OCI-M1 (cell line): Measurements from ENCODE around the gene SNRNP70.

Source experiments
- DNase-seq: peaks from one replicate; lab custom pipeline; 2025; lab: John Stamatoyannopoulos, UW

SNRNP70 gene

DNA sequence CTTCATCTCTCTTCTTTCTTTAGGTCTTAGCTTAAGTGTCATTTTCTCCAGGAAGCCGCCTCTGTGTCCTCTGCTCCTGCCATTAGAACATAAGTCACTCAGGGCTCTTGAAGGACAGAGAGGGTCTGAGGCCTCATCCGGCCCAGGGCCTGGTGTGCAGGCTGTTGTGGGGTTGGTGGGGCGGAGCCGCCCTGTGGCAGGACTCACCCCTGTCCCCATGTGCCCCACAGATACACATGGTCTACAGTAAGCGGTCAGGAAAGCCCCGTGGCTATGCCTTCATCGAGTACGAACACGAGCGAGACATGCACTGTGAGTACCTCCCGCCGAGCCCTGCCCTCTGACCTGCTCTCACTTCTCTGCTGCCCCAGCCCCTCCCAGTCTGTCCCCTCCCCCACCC lies 15.9 kb downstream of the SNRNP70 start:
- no peak for DNase-seq

DNA sequence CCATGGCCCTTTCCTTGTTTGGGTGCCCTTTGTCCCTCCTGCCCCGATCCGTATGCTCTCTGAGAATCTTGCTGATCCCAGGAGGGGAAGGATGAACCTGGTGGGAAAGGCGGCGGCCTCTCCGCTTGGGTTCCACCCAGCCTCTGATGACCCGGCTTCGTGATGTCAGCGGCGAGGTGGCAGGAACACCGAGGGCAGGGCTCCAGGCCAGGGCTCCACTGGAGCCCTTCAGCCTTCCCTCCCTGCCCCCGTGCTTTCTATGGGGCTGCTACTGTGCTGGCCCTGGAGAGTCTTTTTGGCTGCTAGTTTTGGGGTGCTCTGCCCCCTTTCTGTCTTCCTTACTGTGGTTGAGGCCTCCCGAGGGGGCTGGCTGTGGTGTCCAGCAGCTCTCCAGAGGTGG lies 17.1 kb downstream of the SNRNP70 start:
- DNase-seq: no peak

DNA sequence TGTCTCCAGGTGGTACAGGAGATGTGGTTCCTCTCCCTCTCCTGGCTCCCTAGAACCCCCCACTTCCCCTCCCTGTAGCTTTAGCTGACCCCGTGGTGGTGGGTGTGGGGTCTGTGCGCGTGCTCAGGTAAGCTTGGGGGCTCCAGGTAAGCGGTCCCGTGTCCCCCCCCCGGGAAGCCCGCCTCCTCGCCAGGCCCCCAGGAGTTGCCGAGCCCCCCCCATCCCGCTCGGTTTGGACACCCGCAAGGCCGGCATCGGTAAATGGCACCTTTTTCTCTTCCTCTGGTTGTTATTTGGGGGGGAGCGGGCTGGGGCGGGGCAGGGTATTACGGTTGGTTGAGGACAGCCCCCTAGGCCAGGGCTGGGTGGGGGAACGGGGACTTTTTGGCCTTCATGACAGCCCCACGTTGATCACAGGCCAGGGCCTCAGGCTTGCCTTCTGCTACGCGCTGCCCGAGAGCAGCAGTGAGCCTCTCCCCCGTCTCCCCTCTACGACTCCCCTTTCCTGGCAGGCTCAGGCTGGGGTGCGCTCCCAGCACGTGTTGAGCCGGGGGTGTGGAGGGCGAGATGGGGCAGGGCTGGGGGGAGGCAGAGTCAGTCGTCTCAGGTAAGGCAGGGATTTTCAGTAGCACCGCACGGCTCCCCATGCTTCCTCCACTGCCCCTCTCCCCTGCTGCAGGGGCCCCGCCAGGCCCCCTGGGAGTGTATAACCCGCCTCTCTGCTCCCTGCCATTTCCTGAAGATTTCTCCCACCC lies 18.3 kb downstream of the SNRNP70 start:
- DNase-seq: no peak

DNA sequence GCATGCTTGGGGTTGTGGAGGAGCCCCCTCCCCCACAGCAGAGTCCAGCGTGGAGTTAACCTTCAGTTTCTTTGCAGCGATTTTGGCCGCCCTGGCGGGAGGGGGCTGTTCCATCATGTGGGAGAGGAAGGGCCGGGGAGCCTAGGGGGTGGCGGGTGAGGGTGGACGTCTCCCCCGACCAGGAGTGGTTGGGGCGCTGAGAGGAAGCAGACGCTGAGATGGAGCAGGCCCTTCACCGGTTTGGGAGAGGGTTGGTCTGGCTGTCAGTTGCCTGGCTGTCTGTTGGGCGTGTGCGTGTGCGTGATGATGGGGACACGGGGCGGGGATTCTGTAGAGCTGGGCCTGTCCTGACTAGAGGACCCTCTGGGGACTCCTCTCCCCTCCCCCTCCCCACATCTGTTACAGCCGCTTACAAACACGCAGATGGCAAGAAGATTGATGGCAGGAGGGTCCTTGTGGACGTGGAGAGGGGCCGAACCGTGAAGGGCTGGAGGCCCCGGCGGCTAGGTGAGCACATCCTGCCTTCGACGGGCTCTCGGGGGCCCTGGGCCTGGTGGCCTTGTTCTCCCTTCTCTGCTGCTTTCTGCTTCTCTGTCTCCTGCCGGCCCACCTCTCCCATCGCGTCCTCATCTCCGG lies 19.1 kb downstream of the SNRNP70 start:
- no peak for DNase-seq

DNA sequence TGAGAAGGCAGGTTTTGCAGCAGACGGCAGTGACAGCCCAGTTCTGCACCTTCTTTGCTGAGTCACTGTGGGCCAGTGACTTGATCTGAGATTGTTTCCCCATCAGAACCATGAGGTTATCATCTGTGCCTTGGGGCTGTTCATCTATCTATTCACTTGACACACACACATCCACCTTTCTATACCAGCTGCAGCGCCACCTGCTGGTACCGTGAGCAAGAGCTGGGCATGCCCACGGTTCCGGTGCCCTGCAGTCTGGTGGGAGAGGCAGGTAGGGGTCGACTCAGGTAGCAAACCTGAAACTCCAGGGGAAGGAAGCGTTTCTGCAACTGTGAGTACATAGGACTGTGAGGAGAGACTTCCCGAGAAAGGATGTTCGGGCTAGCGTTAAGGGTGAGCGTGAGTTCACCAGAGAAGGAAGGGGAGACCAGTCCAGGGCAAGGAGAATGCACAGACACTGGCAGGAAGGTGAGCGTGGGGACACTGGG lies 21.4 kb downstream of the SNRNP70 start:
- DNase-seq: peak; percentile 72

DNA sequence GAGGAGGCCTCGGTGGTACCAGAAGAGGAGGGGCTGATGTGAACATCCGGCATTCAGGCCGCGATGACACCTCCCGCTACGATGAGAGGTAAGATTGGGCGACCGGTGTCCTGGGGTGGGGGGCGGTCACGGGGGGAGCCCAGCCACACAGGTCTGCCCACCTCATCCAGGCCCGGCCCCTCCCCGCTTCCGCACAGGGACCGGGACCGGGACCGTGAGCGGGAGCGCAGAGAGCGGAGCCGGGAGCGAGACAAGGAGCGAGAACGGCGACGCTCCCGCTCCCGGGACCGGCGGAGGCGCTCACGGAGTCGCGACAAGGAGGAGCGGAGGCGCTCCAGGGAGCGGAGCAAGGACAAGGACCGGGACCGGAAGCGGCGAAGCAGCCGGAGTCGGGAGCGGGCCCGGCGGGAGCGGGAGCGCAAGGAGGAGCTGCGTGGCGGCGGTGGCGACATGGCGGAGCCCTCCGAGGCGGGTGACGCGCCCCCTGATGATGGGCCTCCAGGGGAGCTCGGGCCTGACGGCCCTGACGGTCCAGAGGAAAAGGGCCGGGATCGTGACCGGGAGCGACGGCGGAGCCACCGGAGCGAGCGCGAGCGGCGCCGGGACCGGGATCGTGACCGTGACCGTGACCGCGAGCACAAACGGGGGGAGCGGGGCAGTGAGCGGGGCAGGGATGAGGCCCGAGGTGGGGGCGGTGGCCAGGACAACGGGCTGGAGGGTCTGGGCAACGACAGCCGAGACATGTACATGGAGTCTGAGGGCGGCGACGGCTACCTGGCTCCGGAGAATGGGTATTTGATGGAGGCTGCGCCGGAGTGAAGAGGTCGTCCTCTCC lies 22.6 kb downstream of the SNRNP70 start:
- no peak for DNase-seq

DNA sequence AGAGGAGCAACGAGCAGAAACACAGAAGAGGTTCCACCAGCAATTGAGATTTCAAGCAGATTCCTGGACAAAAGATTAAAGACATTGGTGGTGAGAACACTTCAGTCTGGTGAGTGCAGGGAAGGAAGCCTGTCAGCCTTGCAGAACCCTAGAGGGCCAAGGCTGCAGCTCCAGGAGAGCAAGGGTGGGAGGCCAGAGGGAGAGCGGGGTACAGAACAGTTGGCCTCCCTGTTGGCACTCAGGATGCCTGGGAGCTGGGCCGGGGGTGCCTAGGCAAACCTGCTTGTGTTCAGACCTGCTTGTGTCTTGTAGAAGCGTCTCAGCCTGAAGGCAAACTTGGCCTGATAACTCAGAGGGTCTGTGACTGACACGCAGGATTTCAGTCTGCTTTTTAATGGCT lies 23.8 kb downstream of the SNRNP70 start:
- no peak for DNase-seq

DNA sequence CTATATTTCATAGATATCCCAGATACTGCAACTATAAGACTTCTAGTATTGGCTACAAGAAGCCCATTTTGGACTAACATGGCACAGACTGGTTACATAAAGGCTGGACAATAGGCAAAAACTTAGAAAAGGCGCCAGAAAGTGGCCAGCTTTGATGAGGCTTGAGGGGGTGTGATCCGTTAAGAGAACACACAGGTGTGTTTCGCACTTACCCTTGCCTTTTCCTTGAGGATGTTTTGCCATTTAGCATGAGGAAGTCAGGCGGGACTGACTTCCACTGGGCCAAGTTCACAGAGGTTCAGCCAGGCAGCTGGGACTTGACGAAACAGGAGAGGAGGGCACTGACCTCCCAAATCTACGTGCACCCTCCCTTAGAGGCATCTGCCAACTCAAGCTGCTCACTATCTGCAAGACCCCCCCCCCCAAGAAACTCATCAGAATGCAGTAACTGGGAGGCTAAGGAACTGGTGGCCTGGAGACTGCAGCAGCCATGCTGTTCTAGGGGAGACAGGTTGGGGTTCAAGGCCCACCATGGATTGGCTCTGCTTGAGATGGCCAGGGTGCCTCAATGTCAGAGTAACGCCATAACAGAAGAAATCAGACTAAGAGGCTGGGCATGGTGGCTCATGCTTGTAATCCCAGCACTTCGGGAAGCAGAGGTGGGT lies 24.4 kb downstream of the SNRNP70 start:
- no peak for DNase-seq

DNA sequence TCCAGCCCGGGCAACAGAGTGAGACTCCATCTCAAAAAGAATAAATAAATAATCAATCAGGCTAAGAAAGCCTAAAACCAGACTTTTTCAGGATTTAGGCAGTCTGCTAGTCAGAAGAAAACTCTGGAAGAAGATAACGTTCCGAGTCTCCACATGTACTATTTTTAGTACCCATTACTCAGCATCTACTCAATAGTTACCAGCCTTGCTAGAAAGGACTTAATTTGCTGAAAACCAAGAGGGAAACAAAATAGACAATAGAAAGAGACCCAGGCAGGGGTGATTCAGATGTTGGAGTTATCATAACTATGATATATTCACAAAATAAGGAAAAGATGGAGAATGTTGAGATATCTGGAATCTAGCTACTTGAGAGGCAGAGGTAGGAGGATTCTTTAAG lies 25.3 kb downstream of the SNRNP70 start:
- peak; percentile 35 for DNase-seq

DNA sequence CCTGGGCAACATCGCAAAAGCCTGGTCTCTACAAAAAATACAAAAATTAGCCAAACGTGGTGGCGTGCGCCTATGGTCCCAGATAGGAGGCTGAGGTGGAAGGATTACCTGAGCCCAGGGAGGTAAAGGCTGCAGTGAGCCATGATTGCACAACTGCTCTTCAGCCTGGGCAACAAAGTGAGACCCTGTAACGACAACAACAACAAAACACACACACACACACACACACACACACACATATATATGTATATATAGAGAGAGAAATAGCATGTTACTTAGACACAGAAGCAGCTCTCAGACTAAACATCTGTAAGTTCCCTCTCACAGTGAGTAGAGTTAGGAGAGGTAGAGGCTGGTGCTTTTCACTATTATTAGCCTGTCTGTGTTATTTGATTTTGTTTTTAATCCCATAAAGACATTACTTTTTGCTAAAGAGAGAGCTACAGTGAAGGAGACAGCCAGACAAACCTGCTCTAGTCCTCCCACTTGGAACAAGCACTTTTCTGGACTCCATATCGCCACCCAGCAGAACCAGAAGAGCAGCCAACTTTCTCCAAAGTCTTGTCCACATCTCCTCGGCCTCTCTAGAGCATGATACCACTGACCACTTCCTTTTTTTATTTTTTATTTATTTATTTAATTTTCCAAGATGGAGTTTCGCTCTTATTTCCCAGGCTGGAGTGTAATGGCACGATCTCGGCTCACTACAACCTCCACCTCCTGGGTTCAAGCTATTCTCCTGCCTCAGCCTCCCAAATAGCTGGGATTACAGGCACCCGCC lies 26.2 kb downstream of the SNRNP70 start:
- peak; percentile 70 for DNase-seq

DNA sequence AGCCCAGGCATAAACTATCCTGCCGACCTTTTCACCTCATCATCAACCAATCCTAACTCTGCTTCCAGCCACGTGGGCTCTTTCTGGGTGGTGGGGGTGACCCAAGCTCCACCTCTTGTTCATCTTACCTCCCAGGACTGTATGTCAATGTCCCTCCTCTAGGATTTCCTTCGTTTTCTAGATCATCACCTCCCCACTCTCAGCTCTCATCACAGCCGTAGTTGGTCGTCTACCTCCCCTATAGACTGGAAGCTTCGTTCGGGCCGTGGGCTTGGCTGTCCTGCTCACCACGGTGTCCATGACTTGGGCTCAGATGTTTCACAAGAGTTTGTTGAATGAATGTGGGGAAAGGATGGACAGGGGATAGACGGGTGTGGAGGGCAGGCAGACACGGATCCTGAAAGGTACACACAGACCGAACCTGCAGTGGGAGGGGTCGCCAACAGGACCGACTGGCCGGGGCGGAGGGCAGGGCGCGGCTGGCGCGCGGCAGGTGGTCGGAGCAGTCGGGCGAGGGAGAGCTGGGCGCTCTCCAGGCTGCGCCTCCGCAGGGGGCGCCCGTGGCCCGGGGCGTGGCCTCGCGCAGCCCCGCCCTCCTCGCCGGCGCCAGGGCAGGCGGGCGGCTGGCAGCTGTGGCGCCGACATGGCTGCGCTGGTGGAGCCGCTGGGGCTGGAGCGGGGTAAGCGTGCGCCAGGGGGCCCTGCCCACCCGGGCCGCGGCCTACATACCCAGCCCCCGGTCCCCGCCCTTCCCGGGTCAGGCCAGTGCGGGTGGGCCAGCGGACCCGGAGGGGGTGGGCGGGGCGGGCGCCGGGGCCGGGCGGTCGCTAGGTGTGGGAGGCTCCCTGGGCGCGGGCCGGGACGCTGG lies 28.7 kb downstream of the SNRNP70 start, which contains the start of gene LIN7B:
LIN7B (plus strand) TSS at position 609 of the 868 bp plus-strand sequence; CDS start at position 644, 35 bp downstream.
- DNase-seq: peak; percentile 89

DNA sequence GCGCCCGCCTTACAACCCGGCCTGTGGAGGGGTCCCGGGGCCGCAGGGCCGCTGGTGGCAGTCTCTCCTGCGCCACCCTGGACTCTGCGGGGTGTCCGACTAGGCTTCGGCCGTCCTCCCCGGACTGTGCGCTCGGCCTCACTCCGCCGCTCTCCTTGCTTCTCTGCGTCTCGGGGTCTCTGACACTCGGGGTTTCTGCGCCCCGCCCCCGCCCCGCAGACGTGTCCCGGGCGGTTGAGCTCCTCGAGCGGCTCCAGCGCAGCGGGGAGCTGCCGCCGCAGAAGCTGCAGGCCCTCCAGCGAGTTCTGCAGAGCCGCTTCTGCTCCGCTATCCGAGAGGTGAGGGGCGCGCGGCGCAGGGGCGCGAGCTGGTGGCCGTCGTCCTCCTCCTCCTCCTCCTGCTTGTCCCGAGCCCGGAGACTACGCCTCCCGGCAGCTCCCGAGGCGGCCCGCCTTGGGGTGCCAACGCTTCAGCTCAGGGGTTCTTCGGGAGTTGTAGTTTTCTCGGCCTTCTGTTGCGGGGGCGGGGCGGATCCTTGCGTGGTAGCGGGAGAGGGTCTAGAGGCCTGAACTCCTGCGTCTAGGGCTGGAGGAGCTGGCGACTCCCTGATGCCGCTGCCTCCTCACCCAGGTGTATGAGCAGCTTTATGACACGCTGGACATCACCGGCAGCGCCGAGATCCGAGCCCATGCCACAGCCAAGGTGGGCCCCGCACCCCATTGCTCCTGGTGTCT lies 29.5 kb downstream of the SNRNP70 start:
- no peak for DNase-seq

DNA sequence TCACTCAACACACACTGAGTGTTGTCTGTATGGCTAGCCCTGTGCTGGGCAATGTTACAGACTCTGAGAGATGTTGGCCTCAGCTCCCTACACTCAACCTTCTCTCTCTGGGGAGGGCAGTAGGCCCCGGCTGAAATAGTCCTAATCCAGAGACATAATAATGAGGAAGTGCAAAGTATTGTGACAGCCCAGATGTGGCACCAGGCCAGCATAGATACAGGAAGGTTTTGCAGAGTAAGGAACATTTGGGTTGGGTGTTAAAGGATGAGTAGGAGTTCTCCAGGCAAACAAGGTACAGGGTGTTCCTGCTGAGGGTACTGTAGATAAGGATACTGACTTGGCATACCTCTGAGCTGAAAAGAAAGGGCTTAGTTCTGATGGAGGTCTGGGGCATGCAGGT lies 31.3 kb downstream of the SNRNP70 start:
- DNase-seq: peak; percentile 78

DNA sequence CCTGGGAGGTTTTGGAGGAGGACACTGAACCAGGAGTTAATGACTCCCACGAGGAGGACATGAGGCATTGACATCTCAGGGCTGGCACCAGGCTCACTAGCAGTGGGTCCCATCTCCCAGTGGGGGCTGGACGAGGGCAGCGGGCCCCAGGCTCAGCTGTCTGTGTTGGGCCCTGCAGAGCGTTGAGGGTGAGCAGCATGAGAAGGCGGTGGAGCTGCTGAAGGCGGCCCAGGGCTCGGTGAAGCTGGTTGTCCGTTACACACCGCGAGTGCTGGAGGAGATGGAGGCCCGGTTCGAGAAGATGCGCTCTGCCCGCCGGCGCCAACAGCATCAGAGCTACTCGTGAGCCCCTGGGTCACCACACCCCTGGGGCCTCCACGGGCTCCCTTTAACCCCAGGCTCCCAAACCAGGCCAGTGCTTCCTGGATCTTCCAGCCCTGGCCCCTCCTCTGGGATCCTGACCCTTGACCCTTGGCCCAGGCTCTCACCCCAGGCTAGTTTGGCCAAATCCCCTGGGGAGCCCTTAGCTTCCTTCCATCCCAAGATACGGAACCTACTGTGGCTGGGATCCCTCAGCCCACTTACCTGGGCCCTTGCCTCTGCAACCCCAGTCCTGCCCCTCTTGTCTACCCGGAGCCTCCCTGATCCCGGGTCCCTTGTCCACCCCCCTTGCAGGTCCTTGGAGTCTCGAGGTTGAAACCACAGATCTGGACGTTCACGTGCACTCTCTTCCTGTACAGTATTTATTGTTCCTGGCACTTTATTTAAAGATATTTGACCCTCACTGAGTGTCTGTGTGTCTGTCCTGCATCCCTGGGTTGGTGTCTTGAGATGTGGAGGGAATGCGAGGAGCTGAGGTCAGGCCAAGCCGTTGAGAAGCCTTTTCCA lies 32.7 kb downstream of the SNRNP70 start:
- DNase-seq: no peak

DNA sequence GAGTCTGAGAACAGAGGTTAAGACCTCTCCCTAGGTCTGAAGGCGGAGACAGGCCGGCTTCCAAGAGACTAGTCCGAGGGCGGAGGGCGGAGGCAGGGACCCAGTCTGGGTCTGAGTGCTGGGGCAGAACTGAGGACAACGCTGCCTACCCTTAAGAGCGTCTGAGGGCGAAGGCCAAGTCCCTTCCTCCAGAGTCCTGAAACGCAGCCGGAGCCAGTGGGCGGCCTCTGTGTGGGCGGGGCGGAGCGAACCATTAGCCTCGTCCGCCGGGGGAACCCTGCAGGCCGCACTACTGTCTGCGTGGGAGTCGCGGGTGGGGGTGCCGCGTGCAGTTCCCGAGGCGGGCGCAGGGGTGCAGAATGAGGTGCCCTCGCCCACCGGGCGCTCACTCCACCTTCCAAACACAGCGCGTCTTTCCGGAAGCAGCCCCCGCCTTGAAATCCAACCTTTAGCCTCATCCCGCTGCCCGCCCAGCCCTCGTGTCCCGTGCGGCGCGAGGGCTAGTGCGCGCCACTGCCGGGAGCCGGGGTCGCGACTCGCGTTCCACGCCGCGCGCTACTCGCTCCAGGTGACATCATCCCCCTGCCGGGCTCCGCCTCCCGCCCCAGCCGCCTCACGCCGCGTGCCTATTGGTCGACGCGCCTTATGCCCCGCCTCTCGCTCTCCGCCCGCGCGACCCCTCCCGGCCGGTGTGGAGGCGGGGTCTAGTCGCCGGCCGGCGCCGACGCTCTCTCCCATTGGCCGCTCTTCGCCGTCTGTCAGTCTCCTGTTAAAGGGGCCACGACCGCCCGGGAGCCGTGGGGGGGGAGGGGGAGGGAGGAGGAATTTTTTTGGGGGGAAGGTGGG lies 33.5 kb downstream of the SNRNP70 start, which contains the start of gene C19orf73:
C19orf73 (minus strand) TSS at position 579 of the 846 bp plus-strand sequence; CDS start at position 458, 121 bp downstream.
- DNase-seq: peak; percentile 98

DNA sequence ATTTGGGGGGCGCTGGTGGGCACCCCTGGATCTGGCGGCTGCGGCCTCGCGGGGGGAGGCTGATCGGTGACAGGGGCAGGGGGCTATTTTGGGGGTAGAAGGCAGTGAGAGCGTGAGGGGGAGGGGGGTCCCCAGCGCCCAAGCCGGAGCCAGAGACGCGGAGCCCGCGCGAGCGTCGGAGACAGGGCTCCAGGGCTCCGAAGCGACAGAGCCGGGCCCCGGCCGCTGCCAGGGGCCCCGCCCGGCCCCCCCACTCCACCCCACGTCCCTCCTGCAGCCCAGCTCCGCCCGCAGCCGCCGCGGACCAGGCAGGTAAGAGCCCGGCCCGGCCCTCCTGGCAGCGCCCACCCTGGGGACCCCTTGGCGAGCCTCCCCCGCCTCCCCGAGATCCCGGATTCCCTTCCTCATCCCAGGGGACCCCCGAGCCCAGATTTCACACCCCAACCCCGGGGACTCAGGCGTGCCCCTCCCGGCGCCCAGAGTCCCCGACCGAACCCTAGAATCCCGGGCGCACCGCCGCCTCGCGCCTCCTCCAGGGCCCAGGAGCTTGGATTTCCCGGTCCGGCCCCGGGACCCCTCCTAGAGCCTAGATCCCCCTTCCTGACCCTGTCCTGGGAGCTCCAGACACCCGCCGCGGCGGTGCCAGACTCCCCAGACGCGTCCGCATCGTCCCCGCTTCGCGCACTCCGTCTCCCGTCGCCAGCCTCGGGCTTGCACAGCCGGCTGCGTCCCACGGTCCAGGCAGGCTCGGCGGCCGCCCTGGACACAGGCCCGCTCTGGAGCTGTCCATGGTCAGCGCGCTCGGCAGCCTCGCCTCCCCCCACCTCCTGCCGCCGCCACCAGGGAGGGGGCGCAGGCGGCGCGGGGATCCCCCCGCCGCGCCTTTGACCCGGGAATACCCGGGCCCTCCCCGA lies 34.4 kb downstream of the SNRNP70 start, which contains the start of gene PPFIA3:
PPFIA3 (plus strand) TSS at position 134 of the 914 bp plus-strand sequence. CDS start 8,330 bp downstream, outside the sequence.
- DNase-seq: peak; percentile 35
